GM20000 (cell line): ENCODE results near the gene UBE2S.

ENCODE experiments used
- DNase-seq: peaks from one replicate; pipeline ENCODE4 v3.0.0; 2012; ENCODE audit warnings: low spot score
- CTCF ChIP-seq: IDR thresholded peaks from 2 replicates; pipeline ENCODE4 v1.5.1; 2012; ENCODE audit warnings: mild to moderate bottlenecking, control low read depth; ENCODE audit errors: extremely low read depth, missing control alignments

The UBE2S gene

GRCh38 chr19:55436847-55437246 lies 29.3 kb upstream of the UBE2S start:
- TF ChIP-seq CTCF: no peak
- no peak for DNase-seq

- no peak for DNase-seq
- no peak for TF ChIP-seq CTCF
Measured at GRCh38 chr19:55435020-55435419, 27.4 kb upstream of the UBE2S start.

GRCh38 chr19:55434356-55434919 lies 26.9 kb upstream of the UBE2S start:
- DNase-seq: no peak
- no peak for TF ChIP-seq CTCF

GRCh38 chr19:55433292-55433691 lies 25.7 kb upstream of the UBE2S start:
- peak; percentile 21 for DNase-seq
- TF ChIP-seq CTCF: no peak

GRCh38 chr19:55432241-55432959 lies 24.8 kb upstream of the UBE2S start:
- DNase-seq: peak; percentile 32

GRCh38 chr19:55431183-55431582 lies 23.6 kb upstream of the UBE2S start:
- no peak for DNase-seq
- no peak for TF ChIP-seq CTCF

More at GRCh38 chr19:55432241-55432959, 24.8 kb upstream of the UBE2S start:
- TF ChIP-seq CTCF: no peak

- DNase-seq: no peak
- TF ChIP-seq CTCF: no peak
Measured at GRCh38 chr19:55426042-55426441, 18.5 kb upstream of the UBE2S start.
